HG03469 (cell line): Measurements from ENCODE around the gene MYL4.
"Not testable (repeated sequence)": the region's sequence is repeated elsewhere in the genome, so short reads cannot be mapped to it uniquely, and the experiment has no call there.

Experiments used
- ATAC-seq: cut with Tn5 transposase; IDR thresholded peaks from one replicate; pipeline ENCODE4 v1.9.1; 2021; ENCODE audit warnings: mild to moderate bottlenecking, moderate library complexity, moderate number of reproducible peaks; ENCODE audit not compliant: unreplicated experiment

The MYL4 gene

DNA sequence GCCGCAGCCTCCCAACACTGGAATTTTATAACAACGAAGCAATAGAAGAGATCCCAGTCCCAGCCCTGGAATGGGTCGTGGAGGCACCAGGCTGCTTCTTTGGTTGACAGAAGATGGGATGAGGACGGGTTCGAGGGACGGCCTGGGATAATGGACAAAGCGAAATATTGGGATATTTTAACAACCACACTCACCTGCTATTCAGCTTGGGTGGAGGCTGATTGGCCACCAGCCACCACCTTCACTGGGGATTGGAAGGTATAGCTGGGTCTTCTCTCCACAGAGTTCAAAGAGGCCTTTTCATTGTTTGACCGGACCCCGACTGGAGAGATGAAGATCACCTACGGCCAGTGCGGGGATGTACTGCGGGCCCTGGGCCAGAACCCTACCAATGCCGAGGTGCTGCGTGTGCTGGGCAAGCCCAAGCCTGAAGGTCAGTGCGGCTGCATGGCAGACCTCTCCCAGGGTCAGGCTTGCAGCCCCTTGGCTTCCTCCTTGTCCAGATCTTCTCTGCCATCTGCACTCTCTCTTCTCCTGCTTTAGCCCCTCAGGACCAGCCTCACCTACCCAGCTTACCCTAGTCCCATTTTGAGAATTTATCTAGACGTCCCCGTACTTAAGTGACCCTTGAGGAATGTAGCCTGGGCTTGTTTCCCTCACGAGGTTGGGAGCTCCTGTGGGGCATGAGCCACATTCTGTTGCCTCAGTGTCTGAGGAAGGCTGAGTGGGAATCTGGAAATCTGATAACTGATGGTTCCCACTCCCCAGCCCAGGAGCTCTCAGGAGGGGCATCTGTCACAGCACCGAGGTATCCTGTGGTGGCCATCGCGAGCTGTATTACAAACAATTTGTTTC lies 10.7 kb downstream of the MYL4 start:
- no peak for ATAC-seq

GRCh38 chr17:47220531-47220999 lies 11.4 kb downstream of the MYL4 start:
- no peak for ATAC-seq

- ATAC-seq, result no peak
Measured at GRCh38 chr17:47221154-47221553, 12.0 kb downstream of the MYL4 start.

- no peak for ATAC-seq
Measured at GRCh38 chr17:47222047-47222446, 12.9 kb downstream of the MYL4 start.

- ATAC-seq, result no peak
Measured at GRCh38 chr17:47223007-47223406, 13.9 kb downstream of the MYL4 start.

GRCh38 chr17:47223460-47223859 lies 14.3 kb downstream of the MYL4 start:
- ATAC-seq, result no peak

GRCh38 chr17:47224077-47224476 lies 14.9 kb downstream of the MYL4 start:
- ATAC-seq, result not testable (repeated sequence)

DNA sequence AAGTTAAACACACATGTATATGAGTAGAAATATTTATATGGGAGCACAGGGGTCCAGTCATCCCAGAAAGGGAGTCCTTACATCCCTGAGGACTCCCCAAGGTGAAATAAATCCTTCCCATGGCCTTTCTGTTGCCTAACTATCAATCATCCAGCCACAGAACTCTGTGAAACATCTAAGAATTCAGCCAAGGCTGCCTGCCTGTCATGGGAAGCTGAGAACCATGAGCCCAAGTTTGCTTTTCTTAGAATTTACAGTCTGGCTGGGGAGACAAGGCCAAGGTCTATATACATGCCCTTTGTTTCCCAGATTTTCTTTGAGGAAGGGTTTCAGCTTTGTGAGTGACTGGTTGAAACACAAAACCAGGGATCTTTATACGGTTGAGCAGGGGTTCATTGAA lies 15.8 kb downstream of the MYL4 start:
- no peak for ATAC-seq

GRCh38 chr17:47225436-47225858 lies 16.3 kb downstream of the MYL4 start:
- no peak for ATAC-seq

- no peak for ATAC-seq
Measured at GRCh38 chr17:47225911-47226688, 17.0 kb downstream of the MYL4 start.

GRCh38 chr17:47227862-47228261 lies 18.7 kb downstream of the MYL4 start:
- no peak for ATAC-seq

DNA sequence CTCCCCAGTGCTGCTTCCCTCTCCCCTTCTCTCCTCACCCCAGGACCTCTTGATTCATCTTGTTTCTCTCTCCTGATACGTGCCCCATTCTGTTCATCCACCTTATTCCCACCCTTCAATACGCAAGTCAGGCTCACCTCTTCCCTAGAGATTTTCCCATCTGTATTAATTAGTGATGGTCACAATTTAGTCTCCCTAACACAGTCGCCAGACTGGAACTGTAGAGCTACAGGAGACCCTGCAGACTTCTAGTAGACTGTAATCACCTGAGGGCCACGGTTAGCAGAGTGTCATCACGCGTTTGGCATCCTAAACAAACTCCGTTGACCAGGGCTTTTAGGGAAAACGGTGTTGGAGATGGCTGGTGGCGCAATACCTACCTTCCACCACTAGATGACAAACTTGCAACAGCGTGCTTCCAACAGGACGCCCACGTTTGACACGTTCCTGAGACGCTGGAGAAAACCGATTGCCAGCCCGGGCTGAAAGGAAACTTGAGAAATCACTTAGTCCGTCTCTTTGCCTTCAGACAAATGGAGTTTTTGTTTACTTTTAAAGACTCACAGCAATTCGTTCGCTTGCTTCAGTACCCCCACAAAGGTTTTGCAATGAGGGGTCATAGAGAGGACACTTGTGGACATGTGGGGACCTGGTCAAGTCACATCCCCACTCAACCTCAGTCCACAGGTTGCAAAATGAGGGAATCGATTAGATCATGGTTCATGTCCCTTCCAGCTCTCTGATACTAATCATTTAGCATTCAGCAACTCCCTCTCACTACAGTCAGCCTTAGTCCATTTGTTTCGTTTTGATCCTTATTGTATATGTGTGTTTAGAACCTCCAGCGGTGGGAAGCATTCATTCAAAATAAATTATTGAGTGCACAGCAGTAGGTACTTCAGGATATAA lies 20.6 kb downstream of the MYL4 start:
- no peak for ATAC-seq

GRCh38 chr17:47230864-47231263 lies 21.7 kb downstream of the MYL4 start:
- ATAC-seq, result no peak

DNA sequence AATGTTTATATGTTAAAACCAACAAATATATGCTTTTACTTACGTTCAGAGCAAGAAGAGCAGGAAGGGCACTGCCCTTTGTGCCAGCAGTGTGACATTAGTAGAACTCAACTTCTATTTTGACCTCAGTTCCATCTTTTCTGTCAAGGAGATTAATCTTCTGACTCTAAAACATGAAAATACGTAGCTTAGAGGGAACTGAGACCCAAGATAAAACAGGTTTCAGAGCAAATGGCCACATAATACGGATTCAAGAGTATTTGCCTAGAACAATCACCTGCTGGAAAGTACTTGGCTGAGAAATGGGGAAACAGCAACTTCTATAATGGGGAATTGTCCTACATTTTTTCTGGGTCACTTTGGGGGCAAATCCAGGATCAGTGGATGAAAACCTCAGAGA lies 22.2 kb downstream of the MYL4 start:
- ATAC-seq, result no peak

- no peak for ATAC-seq
Measured at GRCh38 chr17:47231866-47232265, 22.7 kb downstream of the MYL4 start.

- no peak for ATAC-seq
Measured at GRCh38 chr17:47232465-47232864, 23.3 kb downstream of the MYL4 start.

GRCh38 chr17:47235506-47235905 lies 26.4 kb downstream of the MYL4 start:
- no peak for ATAC-seq

GRCh38 chr17:47235923-47236322 lies 26.8 kb downstream of the MYL4 start:
- no peak for ATAC-seq

DNA sequence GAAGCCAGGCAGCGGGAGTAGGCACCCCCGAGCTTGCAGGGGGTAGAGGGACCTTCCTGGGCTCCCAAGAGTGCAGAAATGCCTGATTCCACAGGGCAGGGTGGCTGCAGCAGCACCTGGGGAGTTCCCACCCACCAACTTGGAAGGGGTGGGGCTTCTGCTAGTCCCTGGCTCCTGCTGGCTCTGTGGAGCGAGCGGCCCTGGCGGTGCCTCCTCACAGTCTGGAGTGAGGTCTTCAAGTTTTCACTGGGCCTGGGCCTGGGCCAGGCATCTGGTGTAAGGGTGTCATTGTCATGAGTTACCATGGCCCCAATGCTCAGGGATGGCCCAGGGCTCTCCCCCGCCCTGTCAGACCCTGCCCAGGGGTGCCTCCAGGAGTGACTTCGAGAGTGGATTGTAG lies 28.7 kb downstream of the MYL4 start:
- ATAC-seq, result no peak

DNA sequence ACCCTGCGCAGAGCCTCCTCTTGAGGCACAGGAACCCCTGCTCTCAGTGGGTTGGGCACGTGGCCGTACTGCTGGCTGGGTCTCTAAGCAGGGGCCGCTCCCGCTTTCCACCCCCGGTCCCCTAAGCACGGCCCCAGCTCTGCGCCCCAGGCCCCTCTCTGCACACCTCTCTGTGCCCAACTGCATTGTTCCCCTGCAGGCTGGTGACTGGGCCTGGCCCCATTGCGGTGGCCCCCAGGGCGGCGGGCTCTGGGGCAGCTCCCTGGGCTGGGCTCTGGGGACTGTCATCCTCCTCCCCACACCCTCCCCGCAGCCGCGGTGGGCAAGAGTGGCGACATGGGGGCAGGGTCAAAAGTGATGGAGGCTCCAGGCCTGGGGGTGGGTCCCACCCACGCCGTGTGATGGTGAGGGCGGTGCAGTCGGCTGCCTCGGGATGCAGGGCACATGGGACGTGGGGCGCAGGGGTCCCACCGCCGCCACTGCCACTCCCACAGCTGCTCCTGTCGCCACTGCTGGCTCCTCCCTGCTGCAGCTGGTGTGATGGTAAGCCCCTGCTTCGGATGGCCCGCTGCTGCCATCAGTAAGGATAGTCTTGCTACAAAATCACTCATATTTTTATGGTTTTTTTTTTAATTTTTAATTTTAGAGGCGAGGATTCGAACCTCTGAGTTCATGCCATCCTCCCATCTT lies 29.3 kb downstream of the MYL4 start:
- ATAC-seq, result no peak
